Gastrocnemius medialis (tissue), 4 donors: ENCODE results near the gene MAP3K5.

Experiments
- POLR2A ChIP-seq, 2 donors: fragments of 450-650 bp; IDR thresholded peaks; one replicate each; pipeline ENCODE4 v1.6.1; 2017; ENCODE audit warnings: antibody characterized with exemption in 2 of 2, mild to moderate bottlenecking in 2 of 2, moderate library complexity in 2 of 2
- TF ChIP-seq, protein P1 (sequence below), 5 experiments: fragments of 450-650 bp in 3 of 5; fragments of 200-600 bp in 2 of 5; sonication (generic) in 2 of 5; IDR thresholded peaks in 4 of 5; conservative IDR thresholded peaks in 1 of 5; 1 replicate in 4 of 5; 2 replicates in 1 of 5; pipeline ENCODE4 v1.5.1; 2016 to 2019; ENCODE audit warnings: antibody characterized with exemption in 5 of 5, mild to moderate bottlenecking in 3 of 5, moderate library complexity in 3 of 5

DNA sequence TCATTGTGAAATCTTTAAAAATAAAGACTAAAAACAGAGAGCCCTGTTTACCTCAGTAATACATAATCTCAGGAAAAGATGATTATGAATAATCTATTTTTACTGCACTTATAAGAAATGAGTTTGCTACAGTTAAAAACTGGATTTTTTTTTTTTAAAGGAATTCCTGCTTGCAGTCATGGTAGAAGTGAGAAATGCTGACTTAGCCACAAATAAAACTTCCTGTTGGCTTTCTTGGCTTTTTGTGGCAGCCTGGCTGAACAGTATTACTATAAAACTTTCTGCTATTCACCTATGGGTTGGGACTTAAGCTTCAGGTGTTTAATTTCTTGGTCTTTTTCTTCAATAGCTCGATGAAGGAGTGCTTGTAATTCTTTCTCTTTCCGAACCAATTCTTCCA, 230.1 kb downstream of the MAP3K5 start:
- TF ChIP-seq, protein P1, sequence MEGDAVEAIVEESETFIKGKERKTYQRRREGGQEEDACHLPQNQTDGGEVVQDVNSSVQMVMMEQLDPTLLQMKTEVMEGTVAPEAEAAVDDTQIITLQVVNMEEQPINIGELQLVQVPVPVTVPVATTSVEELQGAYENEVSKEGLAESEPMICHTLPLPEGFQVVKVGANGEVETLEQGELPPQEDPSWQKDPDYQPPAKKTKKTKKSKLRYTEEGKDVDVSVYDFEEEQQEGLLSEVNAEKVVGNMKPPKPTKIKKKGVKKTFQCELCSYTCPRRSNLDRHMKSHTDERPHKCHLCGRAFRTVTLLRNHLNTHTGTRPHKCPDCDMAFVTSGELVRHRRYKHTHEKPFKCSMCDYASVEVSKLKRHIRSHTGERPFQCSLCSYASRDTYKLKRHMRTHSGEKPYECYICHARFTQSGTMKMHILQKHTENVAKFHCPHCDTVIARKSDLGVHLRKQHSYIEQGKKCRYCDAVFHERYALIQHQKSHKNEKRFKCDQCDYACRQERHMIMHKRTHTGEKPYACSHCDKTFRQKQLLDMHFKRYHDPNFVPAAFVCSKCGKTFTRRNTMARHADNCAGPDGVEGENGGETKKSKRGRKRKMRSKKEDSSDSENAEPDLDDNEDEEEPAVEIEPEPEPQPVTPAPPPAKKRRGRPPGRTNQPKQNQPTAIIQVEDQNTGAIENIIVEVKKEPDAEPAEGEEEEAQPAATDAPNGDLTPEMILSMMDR (IDR thresholded peaks at IDR 0.05 in 4 of 5, conservative IDR thresholded peaks at IDR 0.05 in 1 of 5), result no peak
- no peak for TF ChIP-seq POLR2A (IDR thresholded peaks at IDR 0.05)
